Pancreas (tissue), 10 donors: ENCODE measurements around the gene PLIN1. TPM values are rescaled to one million over a fixed set of nuclear protein-coding genes. Genes with fewer than 3 reads are reported as not detected.

Source experiments
- ATAC-seq, 4 donors: fragments of 200-7000 bp; cut with Tn5 transposase; one replicate each; pipeline versions ENCODE4 v1.8.0 to v1.9.1; 2020; ENCODE audit warnings: mild to moderate bottlenecking in 4 of 4, moderate library complexity in 4 of 4
- DNase-seq, 6 donors: peaks; one replicate each; pipeline ENCODE4 v3.0.0-alpha.2; 2020
- FAIRE-seq: peaks from 2 replicates; lab custom pipeline; 2012; peaks lifted over from hg19 to GRCh38; lab: Jason Lieb, UNC
- H3K27ac ChIP-seq, 4 donors: fragments of 200-600 bp; sonication (generic); 1 replicate in 3 of 4; 2 replicates in 1 of 4; pipeline versions ENCODE4 v1.5.0 to v1.8.0; 2020
- H3K27me3 ChIP-seq, 4 donors: fragments of 200-600 bp; one replicate each; pipeline ENCODE4 v1.8.0; 2021
- H3K36me3 ChIP-seq, 3 donors: fragments of 200-600 bp; sonication (generic) in 1 of 3; one replicate each; pipeline versions ENCODE4 v1.5.0 to v1.8.0; 2020 to 2021
- H3K4me1 ChIP-seq, 3 donors: fragments of 200-600 bp; one replicate each; pipeline ENCODE4 v1.8.0; 2021
- H3K4me3 ChIP-seq, 4 donors: fragments of 200-600 bp; sonication (generic) in 2 of 4; one replicate each; pipeline versions ENCODE4 v1.5.0 to v1.8.0; 2020 to 2021
- H3K9me3 ChIP-seq, 4 donors: fragments of 200-600 bp; one replicate each; pipeline ENCODE4 v1.8.0; 2021
- WGBS, 2 donors: extraction: QIAGEN DNeasy Blood & Tissue Kit; methylation state at CpG; one replicate each; pipeline ENCODE4 v1.1.7; 2013; 5-methylcytosine and 5-hydroxymethylcytosine counted together
- intact Hi-C, 3 donors: fragments of 100-400 bp; cut with DNase I; formaldehyde crosslinking; loops; one replicate each; pipeline versions ENCODE4 v1.11.1 to v1.14.2; 2022
- polyA plus RNA-seq, 2 donors: library from polyadenylated mRNA; stranded (reverse); fragments of 200-250 nt; gene quantifications; one replicate each; pipeline ENCODE4 v1.2.3, GENCODE V29; 2013
- total RNA-seq, 6 donors: library from RNA; stranded (reverse); fragmentation: NEBNext Ultra II Directional in 4 of 6; extraction: Animal tissue kit (Norgen Biotek cat#: 25700) in 4 of 6; gene quantifications; one replicate each; pipeline versions ENCODE4 v1.2.1 to v1.2.4, GENCODE V29; 2021 to 2023
- TF ChIP-seq, protein P1 (sequence below), 4 donors: fragments of 200-600 bp; sonication (generic) in 3 of 4; IDR thresholded peaks; one replicate each; pipeline versions ENCODE4 v1.5.0 to v1.8.0; 2021; ENCODE audit warnings: antibody characterized with exemption in 4 of 4
- donor health status: healthy with polysubstance abuse.
- donor health status: DM: no; HTN: no; CAD: no; lungs with moderate emphysema.
- donor health status: DM: no; HTN: no; CAD: no.
- donor health status: control.
- donor health status: control.
- donor health status: Bipolar disorder and iron deficiency.
- donor health status: DM: yes; HTN: yes; CAD: no.
- donor health status: DM: no; HTN: no; CAD: no.
- donor health status: DM: no; HTN: no; CAD: no.
- donor health status: DM: yes; HTN: yes; CAD: no.

Gene PLIN1
- total and polyA plus RNA-seq, 8 donors = 0.47 to 21.2 (median 3.2) TPM

DNA sequence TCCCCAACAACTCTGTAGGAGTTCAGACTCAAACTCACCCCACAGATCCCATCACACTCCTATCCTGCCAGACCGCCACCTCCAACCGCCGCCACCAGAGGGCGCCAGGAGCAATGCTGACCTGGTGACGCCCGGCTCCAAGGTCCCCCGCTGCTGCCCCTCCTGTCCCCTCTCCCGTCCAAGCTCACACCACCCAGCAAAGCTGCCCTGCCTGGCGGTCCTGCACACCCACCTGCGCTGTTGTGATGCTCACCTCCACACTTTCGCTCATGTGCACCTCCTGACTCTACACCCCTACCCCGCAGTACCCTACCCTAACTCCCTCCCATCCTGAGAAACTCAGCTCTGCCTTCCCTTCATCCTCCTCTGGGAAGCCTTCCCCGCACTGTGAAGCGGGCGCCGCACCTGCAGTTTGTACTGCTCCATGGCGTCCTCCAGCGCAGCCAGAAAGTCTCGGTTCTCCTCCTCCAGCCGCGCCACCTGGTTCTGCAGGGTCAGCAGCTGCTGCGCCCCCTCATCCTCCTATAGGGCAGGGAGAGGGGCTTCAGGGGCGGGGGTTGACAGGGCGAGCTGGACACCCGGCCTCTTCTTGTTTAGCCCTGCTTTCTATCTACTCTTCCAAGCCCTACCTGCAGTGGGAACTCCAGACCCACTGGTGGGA, 31.8 kb downstream of the PLIN1 start:
- no peaks in the 10 kb centered on the region for H3K4me1 ChIP-seq
- H3K9me3 ChIP-seq = no peaks in the 10 kb centered on the region
- intact Hi-C loops = no loop called here
- no peaks in the 10 kb centered on the region for H3K27me3 ChIP-seq
- H3K27ac ChIP-seq = no peak overlapping the region
- FAIRE-seq = no peak
- peak; percentile 67 to 97 (median 86) for DNase-seq
- no peaks in the 10 kb centered on the region for H3K36me3 ChIP-seq
- 33 to 35% methylated on average over 25 of the region's 25 CpGs for WGBS, 2 donors
- no peak overlapping the region for H3K4me3 ChIP-seq
- TF ChIP-seq, protein P1, sequence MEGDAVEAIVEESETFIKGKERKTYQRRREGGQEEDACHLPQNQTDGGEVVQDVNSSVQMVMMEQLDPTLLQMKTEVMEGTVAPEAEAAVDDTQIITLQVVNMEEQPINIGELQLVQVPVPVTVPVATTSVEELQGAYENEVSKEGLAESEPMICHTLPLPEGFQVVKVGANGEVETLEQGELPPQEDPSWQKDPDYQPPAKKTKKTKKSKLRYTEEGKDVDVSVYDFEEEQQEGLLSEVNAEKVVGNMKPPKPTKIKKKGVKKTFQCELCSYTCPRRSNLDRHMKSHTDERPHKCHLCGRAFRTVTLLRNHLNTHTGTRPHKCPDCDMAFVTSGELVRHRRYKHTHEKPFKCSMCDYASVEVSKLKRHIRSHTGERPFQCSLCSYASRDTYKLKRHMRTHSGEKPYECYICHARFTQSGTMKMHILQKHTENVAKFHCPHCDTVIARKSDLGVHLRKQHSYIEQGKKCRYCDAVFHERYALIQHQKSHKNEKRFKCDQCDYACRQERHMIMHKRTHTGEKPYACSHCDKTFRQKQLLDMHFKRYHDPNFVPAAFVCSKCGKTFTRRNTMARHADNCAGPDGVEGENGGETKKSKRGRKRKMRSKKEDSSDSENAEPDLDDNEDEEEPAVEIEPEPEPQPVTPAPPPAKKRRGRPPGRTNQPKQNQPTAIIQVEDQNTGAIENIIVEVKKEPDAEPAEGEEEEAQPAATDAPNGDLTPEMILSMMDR (IDR thresholded peaks at IDR 0.05) = peak; percentile 76 to 93 (median 86)
- peak; percentile 92 to 97 (median 94) for ATAC-seq

DNA sequence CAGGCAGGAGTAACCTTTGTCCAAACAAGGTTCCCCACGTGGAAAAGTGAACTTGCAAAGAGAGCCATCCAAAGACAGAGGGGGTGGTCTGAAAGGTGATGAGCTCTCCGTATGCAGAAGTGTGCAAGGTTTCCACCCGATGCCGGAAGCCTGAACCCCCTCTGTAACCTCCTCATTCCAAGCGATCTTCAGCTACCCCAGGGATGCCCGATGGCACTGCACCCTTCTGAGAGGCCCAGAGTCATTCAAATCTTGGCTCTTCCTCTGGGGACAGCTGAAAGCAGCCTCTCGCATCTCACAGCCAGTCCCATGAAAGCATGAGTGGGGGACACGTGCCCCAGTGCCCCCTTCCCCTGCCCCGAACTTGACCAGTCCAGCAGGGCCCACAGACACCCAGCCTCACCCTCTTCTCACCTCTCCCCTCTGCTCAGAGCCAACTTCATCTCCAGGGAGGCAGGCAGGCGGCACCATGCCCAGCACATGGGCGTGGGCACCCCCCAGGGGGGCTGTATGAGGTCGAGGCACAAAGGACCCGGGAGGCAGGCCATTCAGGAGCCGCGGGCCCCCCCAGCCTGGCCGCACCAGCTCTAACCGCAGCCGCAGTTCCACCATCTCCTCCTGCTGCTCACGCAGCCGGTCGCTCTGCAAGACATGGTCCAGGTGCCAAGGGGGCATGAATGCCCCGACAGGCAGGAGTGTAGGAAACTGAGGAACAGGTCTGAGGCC, 32.6 kb downstream of the PLIN1 start:
- FAIRE-seq (no peak), DNase-seq (peak in 2 of 6 donors; percentile 49 to 55), ATAC-seq (peak in 3 of 4 donors; percentile 7 to 19 (median 8))
- Histone ChIP-seq H3K4me1 (no peaks in the 10 kb centered on the region), H3K4me3 (no peak overlapping the region), H3K27me3 (no peaks in the 10 kb centered on the region), H3K27ac (no peak overlapping the region), H3K9me3 (no peaks in the 10 kb centered on the region), H3K36me3 (no peaks in the 10 kb centered on the region)
- 59 to 68% methylated on average over 22 of the region's 22 CpGs for WGBS, 2 donors
- TF ChIP-seq, protein P1 (IDR thresholded peaks at IDR 0.05) = no peak
- intact Hi-C loops = no loop called here

DNA sequence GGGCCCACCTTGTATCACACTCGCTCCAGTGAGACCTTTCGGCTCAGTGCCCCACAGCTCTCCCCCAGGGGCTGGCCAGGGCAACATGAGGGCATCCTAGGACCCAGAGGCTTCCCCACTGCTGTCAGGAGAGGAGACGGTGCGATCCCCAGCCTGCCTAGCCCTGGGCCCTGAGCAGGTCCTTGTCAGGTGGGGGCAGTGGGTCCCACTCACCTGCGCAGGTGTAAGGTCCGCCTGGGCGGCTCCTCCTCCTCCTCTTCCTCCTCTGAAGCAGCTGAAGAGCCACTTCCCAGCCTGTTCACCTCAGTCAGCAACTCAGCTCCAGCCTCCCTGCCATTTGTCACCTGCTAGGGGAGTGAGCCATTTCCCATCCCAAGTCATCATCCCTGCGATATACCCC, 33.5 kb downstream of the PLIN1 start:
- no peak for FAIRE-seq
- no peaks in the 10 kb centered on the region for H3K36me3 ChIP-seq
- ATAC-seq = no peak
- peak in 2 of 6 donors; percentile 5 to 69 for DNase-seq
- H3K4me3 ChIP-seq = no peak overlapping the region
- WGBS, 2 donors = 95 to 98% methylated on average over 8 of the region's 8 CpGs
- TF ChIP-seq, protein P1 (IDR thresholded peaks at IDR 0.05) = no peak
- H3K27ac ChIP-seq = no peak overlapping the region
- H3K9me3 ChIP-seq = no peaks in the 10 kb centered on the region
- intact Hi-C loops = no loop called here
- no peaks in the 10 kb centered on the region for H3K4me1 ChIP-seq
- H3K27me3 ChIP-seq = no peaks in the 10 kb centered on the region

DNA sequence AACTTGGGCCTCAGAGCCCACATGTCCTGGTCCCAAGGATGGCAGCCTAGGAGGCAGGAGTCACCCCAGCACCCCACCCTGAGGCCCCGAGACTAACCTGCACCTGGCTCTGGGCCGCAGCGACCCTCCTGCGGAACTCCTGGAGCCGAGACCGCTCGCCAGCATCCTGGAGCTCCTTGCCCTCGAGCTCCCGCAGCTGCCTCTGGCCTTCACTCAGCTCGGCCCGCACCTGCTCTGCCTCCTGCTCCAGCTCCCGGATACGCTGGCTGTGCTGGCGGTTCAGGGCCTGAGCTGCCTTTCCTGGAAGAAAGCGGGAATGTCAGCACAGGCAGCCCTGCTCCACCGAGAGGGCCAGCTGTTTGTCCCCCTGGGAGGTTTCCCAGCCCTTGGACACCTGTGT, 37.1 kb downstream of the PLIN1 start:
- intact Hi-C loops = no loop called here
- FAIRE-seq (no peak), ATAC-seq (no peak), DNase-seq (peak in 1 of 6 donors; percentile 44)
- Histone ChIP-seq H3K27ac (no peak overlapping the region), H3K4me3 (no peak overlapping the region), H3K27me3 (no peaks in the 10 kb centered on the region), H3K4me1 (no peaks in the 10 kb centered on the region), H3K9me3 (no peaks in the 10 kb centered on the region), H3K36me3 (no peaks in the 10 kb centered on the region)
- WGBS, 2 donors = 91 to 92% methylated on average over 16 of the region's 16 CpGs
- TF ChIP-seq, protein P1 (IDR thresholded peaks at IDR 0.05) = no peak

DNA sequence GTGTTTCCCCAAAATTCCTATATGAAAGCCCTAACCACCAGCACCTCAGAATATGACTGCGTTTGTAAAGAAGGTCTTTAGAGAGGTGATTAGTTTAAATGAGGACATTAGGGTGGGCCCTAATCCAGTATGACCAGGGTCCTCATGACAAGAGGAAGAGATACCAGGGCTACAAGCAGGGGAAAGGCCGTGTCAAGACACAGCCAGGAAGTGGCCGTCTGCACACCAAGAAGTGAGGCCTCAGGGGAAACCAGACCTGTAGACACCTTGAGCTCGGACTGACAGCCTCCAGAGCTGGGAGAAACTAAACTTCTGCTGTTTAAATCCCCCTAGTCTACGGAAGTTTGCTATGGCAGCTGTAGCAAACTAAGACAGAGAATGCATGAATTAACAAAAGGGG, 38.1 kb downstream of the PLIN1 start:
- TF ChIP-seq, protein P1 (IDR thresholded peaks at IDR 0.05) = no peak
- Histone ChIP-seq H3K36me3 (no peaks in the 10 kb centered on the region), H3K27me3 (no peaks in the 10 kb centered on the region), H3K4me3 (no peak overlapping the region), H3K9me3 (no peaks in the 10 kb centered on the region), H3K4me1 (no peaks in the 10 kb centered on the region), H3K27ac (no peak overlapping the region)
- FAIRE-seq (no peak), DNase-seq (no peak), ATAC-seq (no peak)
- WGBS, 2 donors = 87 to 88% methylated on average over 5 of the region's 5 CpGs
- intact Hi-C loops = no loop called here
